Smooth muscle cell of bladder (primary cell): ENCODE data around the gene LYPD5. TPM values are rescaled to one million over a fixed set of nuclear protein-coding genes. Genes with fewer than 3 reads are reported as not detected.

ENCODE experiments used
- total RNA-seq: library from RNA; depleted of rRNA; stranded (reverse); fragments of >200 nt; gene quantifications from 2 replicates; pipeline ENCODE4 v1.2.3, GENCODE V29; 2014

LYPD5 gene
- 0.14 and 0.74 TPM in 2 replicates for total RNA-seq

GRCh38 chr19:43802216-43802951 lies at the start of gene LYPD5:
TSS of gene LYPD5 (minus strand) at chr19:43802447. CDS start at chr19:43802380, 67 bp downstream.

GRCh38 chr19:43826787-43827754 lies 24.8 kb upstream of the LYPD5 start, which contains the start of gene ZNF283:
TSS of gene ZNF283 (plus strand) at chr19:43827321. CDS start at chr19:43833505, 6,184 bp downstream.

GRCh38 chr19:43780706-43781525 lies 21.3 kb downstream of the LYPD5 start, which contains the start of gene KCNN4:
TSS of gene KCNN4 (minus strand) at chr19:43780973. CDS start at chr19:43780861, 112 bp downstream.

GRCh38 chr19:43754503-43755255 lies 47.6 kb downstream of the LYPD5 start, which contains the start of gene SMG9:
TSS of gene SMG9 (minus strand) at chr19:43754962. CDS start at chr19:43750741, 4,221 bp downstream.

Other genes starting within 250 kb of the LYPD5 start
- 7.7 and 11.8 TPM in 2 replicates for gene XRCC1, start 226.9 kb downstream of the LYPD5 start, total RNA-seq
- 0.55 and 1.4 TPM in 2 replicates for gene PINLYP, start 226.6 kb downstream of the LYPD5 start, total RNA-seq
- 15.6 and 17.4 TPM in 2 replicates for gene IRGQ, start 206.3 kb downstream of the LYPD5 start, total RNA-seq
- 7.1 and 11.4 TPM in 2 replicates for gene ZNF576, start 205.9 kb downstream of the LYPD5 start, total RNA-seq
- not detected in 2 replicates for gene SRRM5, start 190.4 kb downstream of the LYPD5 start, total RNA-seq
- gene ZNF428, start 182.8 kb downstream of the LYPD5 start, total RNA-seq = 35.0 and 37.5 TPM in 2 replicates
- 2.0 and 3.0 TPM in 2 replicates for gene CADM4, start 162.6 kb downstream of the LYPD5 start, total RNA-seq
- 75.2 and 84.7 TPM in 2 replicates for gene PLAUR, start 132.3 kb downstream of the LYPD5 start, total RNA-seq
- gene IRGC, start 86.4 kb downstream of the LYPD5 start, total RNA-seq = not detected in 2 replicates
- 5.5 and 7.4 TPM in 2 replicates for gene SMG9, start 47.5 kb downstream of the LYPD5 start, total RNA-seq
- 0.28 and 0.55 TPM in 2 replicates for gene KCNN4, start 21.5 kb downstream of the LYPD5 start, total RNA-seq
- 11.4 and 14.1 TPM in 2 replicates for gene ZNF283, start 24.9 kb upstream of the LYPD5 start, total RNA-seq
- gene ZNF404, start 81.5 kb upstream of the LYPD5 start, total RNA-seq = 3.3 and 3.4 TPM in 2 replicates
- gene ZNF45, start 132.8 kb upstream of the LYPD5 start, total RNA-seq = 16.8 and 20.5 TPM in 2 replicates
- gene ZNF221, start 148.8 kb upstream of the LYPD5 start, total RNA-seq = 6.8 and 7.4 TPM in 2 replicates
- gene ZNF155, start 181.7 kb upstream of the LYPD5 start, total RNA-seq = 4.9 and 7.8 TPM in 2 replicates
- 4.6 and 4.7 TPM in 2 replicates for gene ZNF230, start 200.5 kb upstream of the LYPD5 start, total RNA-seq
- 7.0 and 8.0 TPM in 2 replicates for gene ZNF222, start 222.9 kb upstream of the LYPD5 start, total RNA-seq
- 4.1 TPM in 2 replicates for gene ZNF223, start 249.6 kb upstream of the LYPD5 start, total RNA-seq